Measurements from ENCODE around the gene F2.

The F2 gene

DNA sequence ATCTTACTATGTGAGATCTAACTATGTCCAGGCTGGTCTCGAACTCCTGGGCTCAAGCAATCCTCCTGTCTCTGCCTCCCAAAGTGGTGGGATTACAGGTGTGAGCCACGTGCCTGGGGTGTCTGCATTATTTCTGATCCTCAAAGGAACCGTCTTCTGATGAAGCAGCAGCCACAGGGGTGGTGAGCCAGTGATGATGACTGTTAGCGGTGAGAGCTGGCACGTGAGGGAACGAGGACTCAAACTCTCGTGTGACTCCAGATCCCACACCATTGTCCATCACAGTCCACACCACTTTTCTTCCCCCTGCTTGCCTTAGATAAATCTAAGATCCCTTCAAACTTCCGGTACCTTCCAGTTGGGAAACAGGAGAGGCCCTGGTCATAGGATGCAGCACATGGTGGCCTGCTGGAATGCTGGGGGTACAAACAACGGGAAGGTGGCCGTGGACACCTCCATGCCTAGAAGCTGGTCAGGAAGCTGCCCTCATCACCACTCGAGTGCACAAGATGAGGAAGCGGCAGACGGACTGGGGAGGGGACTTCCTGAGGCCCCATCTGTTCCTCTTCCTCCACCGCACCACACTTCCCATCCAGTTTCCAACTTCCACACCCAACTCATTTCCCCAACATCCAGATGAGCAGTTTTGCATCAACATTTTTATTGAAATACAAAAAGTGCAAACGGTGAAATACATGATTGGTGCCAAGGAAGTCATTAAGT lies 42.4 kb upstream of the F2 start:
- Histone ChIP-seq H3K4me1 (ENCODE audit: control insufficient read depth, insufficient read depth, low read length) (peaks cover 11% of the 10 kb centered on the region), H3K36me3 (ENCODE audit: control insufficient read depth, insufficient read depth, low read length) (peaks cover 8% of the 10 kb centered on the region), H3K27ac (ENCODE audit: insufficient read depth, low read depth, low read length, poor library complexity, severe bottlenecking) (no peak overlapping the region), H3K9me3 (ENCODE audit: control insufficient read depth, low read length) (no peaks in the 10 kb centered on the region), H3K4me3 (ENCODE audit: insufficient read depth, low read depth, low read length) (no peak overlapping the region), H3K27me3 (ENCODE audit: control insufficient read depth, insufficient read depth, low read length, poor library complexity, severe bottlenecking) (no peaks in the 10 kb centered on the region)
- WGBS, 2 experiments: 94 to 96% methylated on average over 15 of the region's 15 CpGs

DNA sequence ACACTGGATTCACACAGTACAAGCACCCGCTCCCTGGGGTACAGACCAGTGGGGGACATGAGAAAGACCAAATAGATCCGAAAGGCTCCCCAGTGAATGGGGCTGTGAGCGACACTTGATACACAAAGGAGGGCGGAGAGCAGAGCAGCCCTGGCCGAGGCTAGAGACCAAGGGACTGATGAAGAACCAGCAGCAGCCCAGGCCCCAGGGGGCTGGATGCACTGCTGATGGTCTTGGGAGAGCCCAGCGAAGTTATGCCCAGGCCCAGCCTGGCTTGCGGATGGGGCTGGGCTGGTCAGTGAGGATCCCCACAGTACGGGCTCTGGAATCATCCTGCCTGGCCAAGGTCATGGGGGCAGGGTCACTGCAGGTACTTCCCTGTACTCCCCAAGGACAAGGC lies 41.8 kb upstream of the F2 start:
- peaks cover 11% of the 10 kb centered on the region for H3K4me1 ChIP-seq (ENCODE audit: control insufficient read depth, insufficient read depth, low read length)
- no peaks in the 10 kb centered on the region for H3K27me3 ChIP-seq (ENCODE audit: control insufficient read depth, insufficient read depth, low read length, poor library complexity, severe bottlenecking)
- no peak overlapping the region for H3K27ac ChIP-seq (ENCODE audit: insufficient read depth, low read depth, low read length, poor library complexity, severe bottlenecking)
- no peak overlapping the region for H3K4me3 ChIP-seq (ENCODE audit: insufficient read depth, low read depth, low read length)
- H3K36me3 ChIP-seq (ENCODE audit: control insufficient read depth, insufficient read depth, low read length): peaks cover 8% of the 10 kb centered on the region
- H3K9me3 ChIP-seq (ENCODE audit: control insufficient read depth, low read length): no peaks in the 10 kb centered on the region
- WGBS, 2 experiments: 84 to 86% methylated on average over 8 of the region's 8 CpGs

DNA sequence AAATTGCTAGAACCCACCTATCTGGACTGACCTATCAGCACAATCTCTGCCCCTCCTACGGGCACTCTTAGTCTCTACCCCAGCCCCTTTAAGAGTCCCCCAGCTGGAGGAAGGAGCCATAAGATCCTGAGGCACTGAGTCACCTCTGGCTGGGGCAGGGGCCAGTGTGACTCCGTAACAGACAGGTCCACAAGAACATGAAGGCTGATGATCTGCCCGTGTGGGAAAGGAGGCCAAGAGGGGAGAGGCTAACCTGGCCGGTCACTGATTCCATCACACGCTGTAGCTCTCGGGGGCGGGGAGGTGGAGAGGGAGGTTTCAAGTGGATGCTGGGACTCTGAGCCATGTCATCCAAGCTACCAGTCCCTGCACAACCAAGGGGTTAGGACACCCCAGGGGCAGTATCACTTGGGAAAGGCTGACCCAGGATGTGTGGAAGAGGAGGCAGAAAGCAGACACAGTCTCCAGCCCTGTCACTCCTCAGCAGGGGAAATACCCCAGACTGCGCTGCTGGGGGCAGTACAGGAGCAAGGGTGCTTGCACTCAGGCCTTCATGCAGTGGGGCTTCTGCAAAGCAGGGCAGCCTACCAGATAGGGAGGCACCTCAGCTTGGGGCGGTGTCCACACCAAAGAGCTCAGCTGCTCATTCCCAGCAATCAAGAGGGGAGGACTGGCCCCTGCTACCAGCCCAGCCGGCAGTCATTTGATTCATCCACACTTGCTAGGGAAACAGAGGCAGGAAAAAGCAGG lies 40.8 kb upstream of the F2 start:
- peaks cover 3% of the 10 kb centered on the region for H3K36me3 ChIP-seq (ENCODE audit: control insufficient read depth, insufficient read depth, low read length)
- H3K27ac ChIP-seq (ENCODE audit: insufficient read depth, low read depth, low read length, poor library complexity, severe bottlenecking): no peak overlapping the region
- H3K9me3 ChIP-seq (ENCODE audit: control insufficient read depth, low read length): no peaks in the 10 kb centered on the region
- H3K27me3 ChIP-seq (ENCODE audit: control insufficient read depth, insufficient read depth, low read length, poor library complexity, severe bottlenecking): no peaks in the 10 kb centered on the region
- no peak overlapping the region for H3K4me3 ChIP-seq (ENCODE audit: insufficient read depth, low read depth, low read length)
- peaks cover 11% of the 10 kb centered on the region for H3K4me1 ChIP-seq (ENCODE audit: control insufficient read depth, insufficient read depth, low read length)
- 91% methylated on average over 10 of the region's 10 CpGs for WGBS, 2 experiments

DNA sequence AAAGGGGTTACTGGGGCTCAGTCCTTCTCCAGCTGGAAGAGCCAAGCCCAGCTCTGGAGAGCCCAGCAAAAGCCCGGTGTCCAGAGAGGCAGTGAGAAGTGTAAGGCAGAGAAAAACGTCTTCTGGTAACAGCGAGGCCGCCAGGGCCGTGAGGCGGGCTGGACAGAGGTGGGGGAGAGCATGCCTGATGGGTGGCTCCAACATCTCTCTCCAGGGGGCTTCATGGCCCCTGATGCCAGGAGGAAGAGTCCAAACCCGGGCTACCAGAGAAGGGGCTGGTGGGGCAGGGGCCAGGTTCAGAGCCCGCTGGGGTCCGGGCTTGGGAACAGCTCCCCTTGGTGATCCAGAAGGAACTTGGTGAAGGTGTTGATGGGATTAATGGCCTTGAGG lies 40.3 kb upstream of the F2 start:
- Histone ChIP-seq H3K9me3 (ENCODE audit: control insufficient read depth, low read length) (no peaks in the 10 kb centered on the region), H3K36me3 (ENCODE audit: control insufficient read depth, insufficient read depth, low read length) (no peaks in the 10 kb centered on the region), H3K4me1 (ENCODE audit: control insufficient read depth, insufficient read depth, low read length) (peaks cover 11% of the 10 kb centered on the region), H3K27ac (ENCODE audit: insufficient read depth, low read depth, low read length, poor library complexity, severe bottlenecking) (no peak overlapping the region), H3K27me3 (ENCODE audit: control insufficient read depth, insufficient read depth, low read length, poor library complexity, severe bottlenecking) (no peaks in the 10 kb centered on the region), H3K4me3 (ENCODE audit: insufficient read depth, low read depth, low read length) (no peak overlapping the region)
- 93 to 94% methylated on average over 9 of the region's 9 CpGs for WGBS, 2 experiments

DNA sequence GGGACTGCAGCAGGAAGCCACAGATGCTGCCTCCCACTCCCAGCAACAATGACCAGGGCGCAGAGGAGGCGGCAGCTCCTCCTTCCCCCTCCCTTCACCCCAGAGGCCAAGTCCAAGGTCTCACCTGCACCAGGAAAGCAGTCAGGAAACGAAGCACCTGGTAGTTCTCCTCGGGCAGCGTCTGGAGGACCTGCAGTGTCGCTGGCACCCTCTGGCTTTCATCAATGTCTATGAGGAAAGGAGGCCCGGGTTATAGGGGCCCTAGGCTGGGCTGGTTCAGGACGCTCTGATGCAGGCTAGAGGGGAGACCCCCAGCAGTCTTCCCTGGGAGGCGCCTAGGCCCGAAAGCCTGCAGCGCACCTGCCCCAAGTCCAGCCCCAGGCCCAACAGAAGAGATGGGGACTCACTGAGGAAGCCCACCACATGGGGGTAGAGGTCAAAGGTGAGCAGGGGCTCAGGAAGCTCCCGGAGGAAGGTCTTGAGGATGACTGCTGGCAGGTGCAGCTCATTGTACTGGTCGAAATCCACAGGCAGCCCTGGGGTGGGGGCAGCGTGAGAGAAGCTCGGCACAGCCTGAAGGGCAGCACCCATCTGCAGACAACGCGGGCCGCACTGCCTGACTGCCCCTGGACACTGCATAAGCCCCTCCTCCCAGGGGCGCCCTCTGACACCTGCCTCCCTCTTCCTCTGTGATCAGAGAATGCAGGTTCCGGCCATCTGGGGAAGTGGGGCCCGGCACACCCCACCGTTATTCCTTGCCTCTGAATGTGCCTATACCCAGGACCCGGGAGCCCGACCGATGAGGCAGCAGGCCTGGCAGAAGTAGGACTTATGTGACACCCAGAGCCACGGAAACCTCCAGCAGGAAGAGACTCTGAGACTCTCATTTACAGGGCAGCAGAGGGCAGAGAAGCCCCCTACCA lies 39.5 kb upstream of the F2 start:
- Histone ChIP-seq H3K4me3 (ENCODE audit: insufficient read depth, low read depth, low read length) (no peak overlapping the region), H3K27ac (ENCODE audit: insufficient read depth, low read depth, low read length, poor library complexity, severe bottlenecking) (no peak overlapping the region), H3K9me3 (ENCODE audit: control insufficient read depth, low read length) (no peaks in the 10 kb centered on the region), H3K4me1 (ENCODE audit: control insufficient read depth, insufficient read depth, low read length) (peaks cover 9% of the 10 kb centered on the region), H3K36me3 (ENCODE audit: control insufficient read depth, insufficient read depth, low read length) (no peaks in the 10 kb centered on the region), H3K27me3 (ENCODE audit: control insufficient read depth, insufficient read depth, low read length, poor library complexity, severe bottlenecking) (no peaks in the 10 kb centered on the region)
- WGBS, 2 experiments: 94% methylated on average over 26 of the region's 26 CpGs

DNA sequence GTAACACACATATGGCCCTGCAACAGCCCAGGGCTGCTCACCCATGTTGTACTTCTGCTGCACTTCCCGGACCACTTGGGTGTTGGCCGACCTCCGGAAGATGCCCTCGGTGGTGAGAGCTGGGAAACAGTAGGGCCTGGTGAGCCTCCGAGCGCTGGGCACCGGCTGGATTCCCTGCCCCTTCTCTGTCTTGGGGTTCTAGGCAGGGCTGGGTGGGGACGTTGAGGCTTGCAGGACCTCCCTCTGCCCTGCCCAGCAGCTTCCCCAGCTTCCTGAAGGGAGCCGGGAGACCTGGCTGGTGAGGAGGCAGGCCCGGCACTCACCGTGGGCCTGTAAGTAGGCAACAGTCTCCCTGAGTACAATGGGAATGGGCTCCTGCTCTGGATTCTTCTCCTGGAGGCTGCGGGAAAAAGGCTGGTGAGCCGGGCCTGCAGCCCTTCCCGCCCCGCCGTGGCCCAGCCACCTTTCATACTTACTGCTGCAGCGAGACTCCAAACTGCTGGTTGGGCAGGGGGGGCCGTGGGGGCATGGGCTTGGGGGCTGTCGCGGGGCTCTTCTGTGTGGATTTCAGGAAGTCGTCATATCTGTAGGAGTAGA lies 38.8 kb upstream of the F2 start:
- 93 to 95% methylated on average over 21 of the region's 21 CpGs for WGBS, 2 experiments
- no peaks in the 10 kb centered on the region for H3K27me3 ChIP-seq (ENCODE audit: control insufficient read depth, insufficient read depth, low read length, poor library complexity, severe bottlenecking)
- H3K4me1 ChIP-seq (ENCODE audit: control insufficient read depth, insufficient read depth, low read length): peaks cover 2% of the 10 kb centered on the region
- H3K4me3 ChIP-seq (ENCODE audit: insufficient read depth, low read depth, low read length): no peak overlapping the region
- H3K36me3 ChIP-seq (ENCODE audit: control insufficient read depth, insufficient read depth, low read length): no peaks in the 10 kb centered on the region
- H3K27ac ChIP-seq (ENCODE audit: insufficient read depth, low read depth, low read length, poor library complexity, severe bottlenecking): no peak overlapping the region
- H3K9me3 ChIP-seq (ENCODE audit: control insufficient read depth, low read length): no peaks in the 10 kb centered on the region

DNA sequence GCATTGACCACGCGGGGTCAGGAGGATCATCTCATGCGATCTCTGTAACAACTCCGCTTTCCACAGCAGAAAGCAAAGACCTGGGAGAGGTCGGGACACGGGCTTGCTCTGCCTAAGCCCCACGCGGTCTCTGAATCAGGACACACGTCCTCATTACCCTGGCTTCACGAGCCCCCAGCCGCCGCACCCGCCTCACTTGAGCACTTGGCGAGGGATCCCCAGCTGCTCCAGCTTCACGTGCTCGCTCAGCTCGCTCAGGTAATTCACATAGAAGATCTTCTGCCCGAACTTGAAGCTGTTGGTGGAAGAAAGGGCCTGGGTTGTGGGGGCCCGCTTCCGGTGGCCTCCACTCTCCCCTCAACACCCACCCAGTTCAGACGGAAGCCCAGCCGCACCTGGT lies 38.2 kb upstream of the F2 start:
- Histone ChIP-seq H3K27me3 (ENCODE audit: control insufficient read depth, insufficient read depth, low read length, poor library complexity, severe bottlenecking) (no peaks in the 10 kb centered on the region), H3K36me3 (ENCODE audit: control insufficient read depth, insufficient read depth, low read length) (no peaks in the 10 kb centered on the region), H3K9me3 (ENCODE audit: control insufficient read depth, low read length) (no peaks in the 10 kb centered on the region), H3K27ac (ENCODE audit: insufficient read depth, low read depth, low read length, poor library complexity, severe bottlenecking) (no peak overlapping the region), H3K4me1 (ENCODE audit: control insufficient read depth, insufficient read depth, low read length) (no peaks in the 10 kb centered on the region), H3K4me3 (ENCODE audit: insufficient read depth, low read depth, low read length) (no peak overlapping the region)
- 95% methylated on average over 22 of the region's 22 CpGs for WGBS, 2 experiments

DNA sequence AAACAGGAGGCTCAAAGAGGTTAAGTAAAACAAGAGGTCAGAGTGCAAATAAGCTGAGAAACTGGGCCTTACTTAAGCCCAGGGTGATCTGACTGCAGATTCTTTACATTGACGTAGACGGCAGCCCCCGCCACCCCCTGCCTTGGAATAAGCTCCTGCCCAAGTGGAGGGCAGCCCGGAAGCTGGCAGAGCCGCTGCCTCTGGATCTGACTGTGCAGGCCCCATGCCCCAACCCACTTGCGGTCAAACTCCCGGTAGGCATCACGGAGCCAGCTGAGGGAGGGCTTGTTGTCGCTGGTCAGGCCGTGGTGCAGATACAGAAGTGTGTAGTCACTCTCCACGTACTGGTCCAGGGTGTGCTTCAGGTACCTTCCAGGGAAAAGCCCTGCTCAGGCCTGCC lies 37.2 kb upstream of the F2 start:
- Histone ChIP-seq H3K4me1 (ENCODE audit: control insufficient read depth, insufficient read depth, low read length) (no peaks in the 10 kb centered on the region), H3K36me3 (ENCODE audit: control insufficient read depth, insufficient read depth, low read length) (no peaks in the 10 kb centered on the region), H3K27me3 (ENCODE audit: control insufficient read depth, insufficient read depth, low read length, poor library complexity, severe bottlenecking) (no peaks in the 10 kb centered on the region), H3K4me3 (ENCODE audit: insufficient read depth, low read depth, low read length) (no peak overlapping the region), H3K9me3 (ENCODE audit: control insufficient read depth, low read length) (no peaks in the 10 kb centered on the region), H3K27ac (ENCODE audit: insufficient read depth, low read depth, low read length, poor library complexity, severe bottlenecking) (no peak overlapping the region)
- WGBS, 2 experiments: 94% methylated on average over 11 of the region's 11 CpGs

DNA sequence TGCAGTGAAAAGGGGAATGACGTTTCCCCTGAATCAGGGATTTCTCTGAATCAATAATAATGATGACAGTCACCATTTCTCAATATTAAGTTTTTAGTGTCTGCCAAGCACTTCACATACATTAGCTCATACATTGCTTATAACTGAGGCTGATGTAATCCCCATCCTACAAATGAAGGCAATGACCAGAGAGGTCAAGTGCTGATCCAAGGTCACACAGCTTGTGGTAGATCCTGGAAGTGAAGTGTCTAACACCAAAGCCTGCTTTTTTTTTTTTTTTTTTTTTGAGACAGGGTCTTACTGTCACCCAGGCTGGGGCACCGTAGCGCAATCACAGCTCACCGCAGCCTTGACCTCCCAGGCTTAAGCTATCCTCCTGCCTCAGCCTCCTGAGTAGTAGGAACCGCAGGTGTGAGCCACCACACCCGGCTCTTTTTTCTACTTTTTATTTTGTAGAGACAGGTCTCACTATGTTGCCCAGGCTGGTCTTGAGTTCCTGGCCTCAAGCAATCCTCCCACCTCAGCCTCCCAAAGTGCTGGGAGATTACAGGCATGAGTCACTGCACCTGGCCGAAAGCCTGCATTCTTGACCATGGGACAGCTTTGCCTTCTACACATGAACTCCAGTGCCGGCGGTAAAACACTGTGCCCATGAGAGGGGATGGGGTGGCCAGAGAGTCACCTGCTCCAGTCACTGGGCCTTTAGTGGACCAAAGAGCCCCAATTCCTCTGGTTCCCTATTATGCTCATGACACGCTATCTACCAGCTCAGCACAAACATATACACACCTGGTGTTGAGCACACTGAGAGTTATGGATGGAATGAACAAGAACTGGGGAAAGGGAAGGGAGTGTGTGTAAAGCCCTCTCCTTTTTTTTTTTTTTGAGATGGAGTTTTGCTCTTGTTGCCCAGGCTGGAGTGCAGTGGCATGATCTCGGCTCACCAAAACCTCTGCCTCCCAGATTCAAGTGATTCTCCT lies 36.0 kb upstream of the F2 start:
- Histone ChIP-seq H3K4me3 (ENCODE audit: insufficient read depth, low read depth, low read length) (no peak overlapping the region), H3K27ac (ENCODE audit: insufficient read depth, low read depth, low read length, poor library complexity, severe bottlenecking) (no peak overlapping the region), H3K4me1 (ENCODE audit: control insufficient read depth, insufficient read depth, low read length) (no peaks in the 10 kb centered on the region), H3K27me3 (ENCODE audit: control insufficient read depth, insufficient read depth, low read length, poor library complexity, severe bottlenecking) (no peaks in the 10 kb centered on the region), H3K9me3 (ENCODE audit: control insufficient read depth, low read length) (no peaks in the 10 kb centered on the region), H3K36me3 (ENCODE audit: control insufficient read depth, insufficient read depth, low read length) (no peaks in the 10 kb centered on the region)
- 93 to 96% methylated on average over 11 of the region's 11 CpGs for WGBS, 2 experiments

Data from ectodermal cell (in vitro differentiated cells).